B cell (primary cell): ENCODE measurements around the gene LKAAEAR1.

Source experiments
- EZH2 ChIP-seq: IDR thresholded peaks from 2 replicates; pipeline ENCODE4 v1.6.1; 2012; ENCODE audit warnings: borderline replicate concordance, low read depth, mild to moderate bottlenecking, moderate library complexity, low read length; ENCODE audit not compliant: insufficient read depth, poor library complexity, severe bottlenecking
- TF ChIP-seq, protein P1 (sequence below): fragments of 200-600 bp; IDR thresholded peaks from one replicate; pipeline ENCODE4 v1.8.0; 2022; ENCODE audit warnings: antibody characterized with exemption, mild to moderate bottlenecking

DNA sequence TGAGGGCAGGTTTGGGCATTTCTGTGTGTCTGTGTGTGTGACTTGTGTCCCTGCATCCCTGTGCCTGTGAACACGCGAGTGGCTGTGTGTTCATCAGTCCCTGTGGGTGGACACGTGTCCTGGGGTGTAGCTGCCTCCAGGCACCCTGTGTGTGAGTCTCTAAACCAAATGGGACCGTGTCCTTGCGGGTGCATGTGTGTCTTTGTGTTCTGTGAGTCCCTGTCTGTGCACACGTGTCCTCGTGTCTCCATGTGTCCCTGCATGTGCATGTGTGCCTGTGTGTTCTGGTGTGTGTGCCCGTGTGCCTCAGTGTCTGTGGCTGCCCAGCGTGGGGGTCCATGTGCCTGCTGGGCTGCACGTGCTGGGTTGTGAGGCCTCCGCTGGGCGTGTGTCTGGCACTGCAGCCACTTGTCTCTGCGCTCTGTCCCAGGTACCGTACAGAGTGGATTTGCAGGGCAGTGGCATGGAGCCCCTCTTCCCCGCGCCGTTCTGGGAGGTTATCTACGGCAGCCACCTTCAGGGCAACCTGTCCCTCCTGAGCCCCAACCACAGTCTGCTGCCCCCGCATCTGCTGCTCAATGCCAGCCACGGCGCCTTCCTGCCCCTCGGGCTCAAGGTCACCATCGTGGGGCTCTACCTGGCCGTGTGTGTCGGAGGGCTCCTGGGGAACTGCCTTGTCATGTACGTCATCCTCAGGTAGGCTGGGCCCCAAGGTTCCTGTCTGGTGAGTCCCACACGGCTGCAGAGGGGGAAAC lies 8.2 kb upstream of the LKAAEAR1 start:
- TF ChIP-seq, protein P1, sequence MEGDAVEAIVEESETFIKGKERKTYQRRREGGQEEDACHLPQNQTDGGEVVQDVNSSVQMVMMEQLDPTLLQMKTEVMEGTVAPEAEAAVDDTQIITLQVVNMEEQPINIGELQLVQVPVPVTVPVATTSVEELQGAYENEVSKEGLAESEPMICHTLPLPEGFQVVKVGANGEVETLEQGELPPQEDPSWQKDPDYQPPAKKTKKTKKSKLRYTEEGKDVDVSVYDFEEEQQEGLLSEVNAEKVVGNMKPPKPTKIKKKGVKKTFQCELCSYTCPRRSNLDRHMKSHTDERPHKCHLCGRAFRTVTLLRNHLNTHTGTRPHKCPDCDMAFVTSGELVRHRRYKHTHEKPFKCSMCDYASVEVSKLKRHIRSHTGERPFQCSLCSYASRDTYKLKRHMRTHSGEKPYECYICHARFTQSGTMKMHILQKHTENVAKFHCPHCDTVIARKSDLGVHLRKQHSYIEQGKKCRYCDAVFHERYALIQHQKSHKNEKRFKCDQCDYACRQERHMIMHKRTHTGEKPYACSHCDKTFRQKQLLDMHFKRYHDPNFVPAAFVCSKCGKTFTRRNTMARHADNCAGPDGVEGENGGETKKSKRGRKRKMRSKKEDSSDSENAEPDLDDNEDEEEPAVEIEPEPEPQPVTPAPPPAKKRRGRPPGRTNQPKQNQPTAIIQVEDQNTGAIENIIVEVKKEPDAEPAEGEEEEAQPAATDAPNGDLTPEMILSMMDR, result no peak
- no peak for TF ChIP-seq EZH2
